ENCODE data around the gene SRSF11.
"Not testable (repeated sequence)": the region's sequence is repeated elsewhere in the genome, so short reads cannot be mapped to it uniquely, and the experiment has no call there.

The SRSF11 gene, protein sequence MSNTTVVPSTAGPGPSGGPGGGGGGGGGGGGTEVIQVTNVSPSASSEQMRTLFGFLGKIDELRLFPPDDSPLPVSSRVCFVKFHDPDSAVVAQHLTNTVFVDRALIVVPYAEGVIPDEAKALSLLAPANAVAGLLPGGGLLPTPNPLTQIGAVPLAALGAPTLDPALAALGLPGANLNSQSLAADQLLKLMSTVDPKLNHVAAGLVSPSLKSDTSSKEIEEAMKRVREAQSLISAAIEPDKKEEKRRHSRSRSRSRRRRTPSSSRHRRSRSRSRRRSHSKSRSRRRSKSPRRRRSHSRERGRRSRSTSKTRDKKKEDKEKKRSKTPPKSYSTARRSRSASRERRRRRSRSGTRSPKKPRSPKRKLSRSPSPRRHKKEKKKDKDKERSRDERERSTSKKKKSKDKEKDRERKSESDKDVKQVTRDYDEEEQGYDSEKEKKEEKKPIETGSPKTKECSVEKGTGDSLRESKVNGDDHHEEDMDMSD

DNA sequence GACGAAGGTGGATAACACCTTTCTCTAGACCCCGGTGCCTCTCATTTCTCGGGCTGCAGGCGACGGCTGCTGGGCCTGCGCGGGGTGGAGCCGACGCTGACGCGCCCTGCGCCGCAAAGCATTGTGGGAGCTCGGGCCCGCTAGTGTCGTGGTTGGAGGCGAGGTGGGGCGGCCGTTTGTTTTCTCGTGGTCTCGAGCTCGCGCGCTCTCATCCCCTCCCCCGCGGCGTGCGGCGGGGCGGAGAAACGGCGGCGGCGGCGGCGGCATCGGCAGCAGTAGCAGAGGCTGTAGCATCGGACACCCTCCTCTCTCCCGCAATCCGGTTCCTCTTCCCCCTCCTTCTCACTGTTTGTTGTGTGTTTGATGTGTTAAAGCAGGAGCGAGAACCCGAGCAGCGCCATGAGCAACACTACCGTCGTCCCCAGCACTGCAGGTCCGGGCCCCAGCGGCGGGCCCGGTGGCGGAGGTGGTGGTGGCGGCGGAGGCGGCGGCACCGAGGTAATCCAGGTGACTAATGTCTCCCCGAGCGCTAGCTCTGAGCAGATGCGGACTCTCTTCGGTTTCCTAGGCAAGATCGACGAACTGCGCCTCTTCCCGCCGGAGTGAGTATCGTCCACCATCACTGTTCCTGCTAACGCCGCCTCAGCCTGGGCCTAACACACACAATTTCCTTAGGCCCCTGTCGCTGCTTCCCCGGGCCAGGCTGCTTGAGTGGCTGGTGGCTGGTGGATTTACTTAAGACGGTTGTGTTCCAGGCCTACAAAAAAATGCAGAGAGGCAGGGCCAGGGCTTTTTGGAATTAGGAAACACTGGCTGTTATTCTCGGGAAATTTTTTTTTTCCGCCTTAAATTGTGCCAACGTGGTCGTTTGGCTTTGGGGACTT lies at the start of gene SRSF11:
SRSF11 (plus strand) TSS at position 143 of the 884 bp plus-strand sequence; CDS start at position 400, 257 bp downstream.
- Histone ChIP-seq H3K4me1 (ENCODE audit: insufficient read depth, low read length) (peaks cover 27% of the 10 kb centered on the region), H3K36me3 (ENCODE audit: insufficient read depth, low read length) (peaks cover 39% of the 10 kb centered on the region), H3K4me3 (ENCODE audit: low read length) (peak within 1 kb of the TSS; percentile 91), H3K9me3 (ENCODE audit: low read length) (no peaks in the 10 kb centered on the region), H3K27me3 (ENCODE audit: insufficient read depth, low read length) (no peaks in the 10 kb centered on the region), H2AFZ (ENCODE audit: low read depth, low read length) (peak within 1 kb of the TSS; percentile 69)

DNA sequence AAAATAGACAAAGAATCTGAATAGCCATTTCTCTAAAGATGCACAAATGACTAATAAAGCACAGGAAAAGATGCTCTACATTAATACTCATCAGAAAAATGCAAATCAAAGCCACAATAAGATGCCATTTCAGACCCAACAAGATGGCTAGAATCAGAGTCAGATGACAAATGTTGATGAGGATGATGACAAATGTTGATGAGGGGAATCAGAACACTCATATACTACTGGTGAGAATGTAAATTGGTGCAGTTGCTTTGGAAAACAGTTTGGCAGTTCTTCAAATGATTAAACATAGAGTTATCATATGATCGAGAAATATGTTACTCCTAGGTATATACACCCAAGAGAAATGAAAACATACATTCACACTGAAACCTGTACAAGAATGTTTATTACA lies 49.7 kb upstream of the SRSF11 start:
- Histone ChIP-seq H2AFZ (ENCODE audit: low read depth, low read length) (no peak overlapping the region), H3K4me3 (ENCODE audit: low read length) (no peak overlapping the region), H3K9me3 (ENCODE audit: low read length) (peaks cover 3% of the 10 kb centered on the region), H3K4me1 (ENCODE audit: insufficient read depth, low read length) (no peaks in the 10 kb centered on the region), H3K27me3 (ENCODE audit: insufficient read depth, low read length) (no peaks in the 10 kb centered on the region), H3K36me3 (ENCODE audit: insufficient read depth, low read length) (peaks cover 18% of the 10 kb centered on the region)

DNA sequence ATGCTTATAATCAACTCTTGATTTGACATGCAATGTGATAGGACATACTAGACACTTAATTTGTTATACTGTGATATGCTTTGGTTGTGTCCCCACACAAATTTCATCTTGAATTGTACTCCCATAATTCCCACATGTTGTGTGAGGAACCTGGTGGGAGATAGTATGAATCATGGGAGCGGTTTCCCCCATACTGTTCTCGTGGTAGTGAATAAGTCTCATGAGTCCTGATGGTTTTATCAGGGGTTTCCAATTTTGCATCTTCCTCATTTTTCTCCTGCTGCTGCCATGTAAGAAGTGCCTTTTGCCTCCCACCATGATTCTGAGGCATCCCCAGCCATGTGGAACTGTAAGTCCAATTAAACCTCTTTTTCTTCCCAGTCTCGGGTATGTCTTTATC lies 36.0 kb upstream of the SRSF11 start:
- H3K9me3 ChIP-seq (ENCODE audit: low read length); H3K27me3 ChIP-seq (ENCODE audit: insufficient read depth, low read length); H3K4me1 ChIP-seq (ENCODE audit: insufficient read depth, low read length); H3K4me3 ChIP-seq (ENCODE audit: low read length); H2AFZ ChIP-seq (ENCODE audit: low read depth, low read length): not testable (repeated sequence)
- peaks cover 17% of the 10 kb centered on the region for H3K36me3 ChIP-seq (ENCODE audit: insufficient read depth, low read length)

DNA sequence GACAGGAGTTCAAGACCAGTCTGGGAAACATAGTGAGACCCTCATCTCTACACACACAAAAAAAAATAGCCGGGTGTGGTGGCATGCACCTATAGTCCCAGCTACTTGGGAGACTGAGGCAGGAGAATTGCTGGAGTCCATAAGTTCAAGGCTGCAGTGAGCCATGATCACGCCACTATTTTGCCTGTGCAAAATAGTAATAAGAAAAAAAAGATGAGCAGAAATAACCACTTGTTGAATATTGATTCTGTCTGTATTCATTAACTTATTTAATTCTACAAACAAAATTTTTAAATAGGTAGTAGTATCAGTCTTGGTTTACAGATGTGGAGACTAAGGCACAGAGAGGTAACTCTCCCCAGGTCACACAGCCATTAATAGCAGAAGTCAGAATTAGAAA lies 32.7 kb upstream of the SRSF11 start:
- peaks cover 11% of the 10 kb centered on the region for H3K36me3 ChIP-seq (ENCODE audit: insufficient read depth, low read length)

DNA sequence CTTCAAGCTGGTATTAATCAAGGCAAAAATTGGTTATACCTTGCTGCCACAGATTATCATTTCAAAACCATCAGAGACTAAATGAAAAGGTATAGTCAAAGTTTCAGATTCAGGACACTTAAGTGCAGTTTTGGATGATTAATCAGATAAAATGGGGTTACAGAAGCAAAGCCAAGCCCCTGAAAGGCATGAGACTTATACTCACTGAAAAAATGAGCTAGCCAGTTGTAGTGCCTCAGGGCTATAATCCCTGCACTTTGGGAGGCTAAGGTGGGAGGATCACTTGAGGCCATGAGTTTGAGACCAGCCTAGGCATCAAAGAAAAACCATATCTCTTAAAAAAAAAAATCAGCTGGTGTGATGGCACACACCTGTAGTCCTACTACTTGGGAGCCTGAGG lies 31.0 kb upstream of the SRSF11 start:
- no peak overlapping the region for H3K4me3 ChIP-seq (ENCODE audit: low read length)
- H2AFZ ChIP-seq (ENCODE audit: low read depth, low read length), result no peak overlapping the region
- peaks cover 3% of the 10 kb centered on the region for H3K36me3 ChIP-seq (ENCODE audit: insufficient read depth, low read length)
- H3K27me3 ChIP-seq (ENCODE audit: insufficient read depth, low read length), result no peaks in the 10 kb centered on the region
- no peaks in the 10 kb centered on the region for H3K4me1 ChIP-seq (ENCODE audit: insufficient read depth, low read length)
- H3K9me3 ChIP-seq (ENCODE audit: low read length), result no peaks in the 10 kb centered on the region

More for the DNA sequence above, 32.7 kb upstream of the SRSF11 start:
- no peaks in the 10 kb centered on the region for H3K4me1 ChIP-seq (ENCODE audit: insufficient read depth, low read length)
- no peak overlapping the region for H3K4me3 ChIP-seq (ENCODE audit: low read length)
- H3K27me3 ChIP-seq (ENCODE audit: insufficient read depth, low read length), result no peaks in the 10 kb centered on the region
- no peak overlapping the region for H2AFZ ChIP-seq (ENCODE audit: low read depth, low read length)
- no peaks in the 10 kb centered on the region for H3K9me3 ChIP-seq (ENCODE audit: low read length)

DNA sequence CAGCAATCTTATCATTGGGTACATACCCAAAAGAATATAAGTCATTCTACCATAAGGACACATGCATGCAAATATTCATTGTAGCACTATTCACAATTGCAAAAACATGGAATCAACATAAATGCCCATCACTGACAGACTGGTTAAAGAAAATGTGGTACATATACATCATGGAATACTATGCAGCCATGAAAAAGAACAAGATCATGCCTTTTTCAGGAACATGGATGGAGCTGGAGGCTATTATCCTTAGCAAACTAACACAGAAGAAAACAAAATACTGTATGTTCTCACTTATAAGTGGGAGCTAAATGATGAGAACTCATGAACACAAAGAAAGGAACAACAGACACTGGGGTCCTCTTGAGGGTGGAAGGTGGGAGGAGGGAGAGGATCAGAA lies 28.7 kb upstream of the SRSF11 start:
- not testable (repeated sequence) for H3K36me3 ChIP-seq (ENCODE audit: insufficient read depth, low read length); H3K27me3 ChIP-seq (ENCODE audit: insufficient read depth, low read length); H2AFZ ChIP-seq (ENCODE audit: low read depth, low read length); H3K4me3 ChIP-seq (ENCODE audit: low read length); H3K4me1 ChIP-seq (ENCODE audit: insufficient read depth, low read length); H3K9me3 ChIP-seq (ENCODE audit: low read length)

DNA sequence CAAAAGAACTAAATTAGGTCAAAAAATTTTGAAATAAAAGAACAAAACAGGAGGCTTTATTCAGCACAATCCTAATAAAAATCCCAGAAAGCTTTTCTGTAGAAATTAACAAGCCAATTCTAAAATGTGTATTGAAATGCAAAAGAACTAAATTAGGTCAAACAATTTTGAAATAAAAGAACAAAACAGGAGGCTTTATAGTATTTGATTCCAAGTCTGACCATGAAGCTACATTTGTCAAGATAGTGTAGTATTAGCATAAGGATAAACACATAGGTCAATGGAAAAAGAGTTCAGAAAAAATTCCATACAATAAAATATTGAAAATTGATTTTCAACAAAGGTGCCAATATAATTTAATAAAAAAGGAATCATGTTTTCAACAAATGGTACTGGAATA lies 26.6 kb upstream of the SRSF11 start:
- no peaks in the 10 kb centered on the region for H3K9me3 ChIP-seq (ENCODE audit: low read length)
- H3K4me1 ChIP-seq (ENCODE audit: insufficient read depth, low read length), result no peaks in the 10 kb centered on the region
- no peak overlapping the region for H3K4me3 ChIP-seq (ENCODE audit: low read length)
- peaks cover 2% of the 10 kb centered on the region for H3K36me3 ChIP-seq (ENCODE audit: insufficient read depth, low read length)
- H2AFZ ChIP-seq (ENCODE audit: low read depth, low read length), result no peak overlapping the region
- H3K27me3 ChIP-seq (ENCODE audit: insufficient read depth, low read length), result no peaks in the 10 kb centered on the region

DNA sequence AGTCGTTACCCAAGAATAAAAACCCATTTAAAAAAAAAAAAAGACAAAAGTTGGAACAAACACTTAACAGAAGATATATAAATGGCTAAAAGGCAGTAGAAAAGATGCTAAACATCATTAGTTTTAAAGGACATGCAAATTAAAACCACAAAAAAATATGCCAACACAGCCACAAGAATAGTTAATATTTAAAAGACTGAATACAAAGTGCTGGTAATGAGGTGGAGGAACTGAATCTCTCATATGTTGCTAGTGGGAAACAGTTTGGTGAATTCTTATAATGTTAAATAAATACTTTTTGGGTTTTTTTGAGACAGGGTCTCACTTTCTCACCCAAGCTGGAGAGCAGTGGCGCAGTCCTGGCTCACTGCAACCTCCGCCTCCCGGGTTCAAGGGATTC lies 25.8 kb upstream of the SRSF11 start:
- no peaks in the 10 kb centered on the region for H3K27me3 ChIP-seq (ENCODE audit: insufficient read depth, low read length)
- no peak overlapping the region for H3K4me3 ChIP-seq (ENCODE audit: low read length)
- H3K36me3 ChIP-seq (ENCODE audit: insufficient read depth, low read length), result peaks cover 2% of the 10 kb centered on the region
- no peak overlapping the region for H2AFZ ChIP-seq (ENCODE audit: low read depth, low read length)
- H3K4me1 ChIP-seq (ENCODE audit: insufficient read depth, low read length), result no peaks in the 10 kb centered on the region
- H3K9me3 ChIP-seq (ENCODE audit: low read length), result no peaks in the 10 kb centered on the region

DNA sequence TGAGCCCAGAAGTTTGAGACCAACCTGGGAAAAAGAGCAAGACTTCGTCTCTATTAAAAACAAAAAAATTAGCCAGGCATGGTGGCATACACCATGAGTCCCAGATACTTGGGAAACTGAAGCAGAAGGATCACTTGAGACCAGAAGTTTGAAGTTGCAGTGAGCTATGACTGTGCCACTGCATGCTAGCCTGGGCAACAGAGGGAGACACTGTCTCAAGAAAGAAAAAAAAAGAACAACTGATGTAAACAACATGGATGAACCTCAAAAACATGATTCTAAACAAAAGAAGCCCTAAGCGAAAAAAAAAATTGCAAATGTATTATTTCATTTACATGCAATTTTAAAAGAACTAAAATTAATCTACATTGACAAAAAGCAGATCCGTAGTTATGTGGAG lies 24.8 kb upstream of the SRSF11 start:
- no peak overlapping the region for H2AFZ ChIP-seq (ENCODE audit: low read depth, low read length)

DNA sequence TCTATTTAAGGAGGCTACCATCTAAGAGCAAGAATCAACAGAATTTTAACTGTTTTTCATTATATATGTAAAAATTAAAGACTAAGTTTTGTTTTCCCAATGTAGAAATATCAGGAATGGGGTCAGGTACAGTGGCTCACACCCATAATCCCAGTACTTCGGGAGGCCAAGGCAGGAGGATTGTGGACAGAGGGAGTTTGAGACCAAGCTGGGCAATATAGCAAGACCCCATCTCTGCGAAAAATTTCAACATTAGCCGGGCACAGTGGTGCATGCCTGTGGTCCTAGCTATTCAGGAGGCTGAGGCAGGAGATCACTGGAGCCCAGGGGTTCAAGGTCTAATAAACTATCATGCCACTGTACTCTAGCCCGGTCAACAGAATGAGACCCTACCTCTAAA lies 21.1 kb upstream of the SRSF11 start:
- H2AFZ ChIP-seq (ENCODE audit: low read depth, low read length), result no peak overlapping the region
- no peak overlapping the region for H3K4me3 ChIP-seq (ENCODE audit: low read length)
- peaks cover 2% of the 10 kb centered on the region for H3K36me3 ChIP-seq (ENCODE audit: insufficient read depth, low read length)
- H3K4me1 ChIP-seq (ENCODE audit: insufficient read depth, low read length), result peaks cover 12% of the 10 kb centered on the region
- no peaks in the 10 kb centered on the region for H3K27me3 ChIP-seq (ENCODE audit: insufficient read depth, low read length)
- no peaks in the 10 kb centered on the region for H3K9me3 ChIP-seq (ENCODE audit: low read length)

More for the DNA sequence above, 24.8 kb upstream of the SRSF11 start:
- Histone ChIP-seq H3K36me3 (ENCODE audit: insufficient read depth, low read length) (peaks cover 2% of the 10 kb centered on the region), H3K4me1 (ENCODE audit: insufficient read depth, low read length) (no peaks in the 10 kb centered on the region), H3K4me3 (ENCODE audit: low read length) (no peak overlapping the region), H3K27me3 (ENCODE audit: insufficient read depth, low read length) (no peaks in the 10 kb centered on the region), H3K9me3 (ENCODE audit: low read length) (no peaks in the 10 kb centered on the region)

DNA sequence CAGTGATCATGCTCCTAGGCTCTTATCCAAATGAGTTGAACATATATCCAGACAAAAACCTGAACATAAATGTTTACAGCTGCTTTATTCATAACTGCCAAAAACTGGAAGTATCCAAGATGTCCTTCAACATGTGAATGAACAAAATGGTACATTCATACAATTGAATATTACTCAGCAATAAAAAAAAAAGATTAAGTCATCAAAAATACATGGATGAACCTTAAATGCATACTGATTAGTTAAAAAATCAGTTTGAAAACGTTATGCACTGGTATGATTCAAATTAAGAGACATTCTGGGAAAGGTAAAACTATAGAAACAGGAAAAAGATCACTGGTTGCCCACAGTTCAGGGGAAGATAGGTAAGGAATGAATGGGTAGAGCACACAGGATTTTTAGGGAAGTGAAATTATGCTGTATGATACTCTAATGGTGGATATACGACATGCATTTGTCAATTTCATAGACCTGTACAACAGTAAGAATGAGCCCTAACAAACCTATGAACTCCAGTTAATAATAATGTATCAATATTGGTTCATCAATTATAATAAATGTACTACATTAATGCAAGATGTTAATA lies 18.9 kb upstream of the SRSF11 start:
- Histone ChIP-seq H3K4me1 (ENCODE audit: insufficient read depth, low read length) (peaks cover 22% of the 10 kb centered on the region), H3K4me3 (ENCODE audit: low read length) (no peak overlapping the region), H3K27me3 (ENCODE audit: insufficient read depth, low read length) (no peaks in the 10 kb centered on the region)

DNA sequence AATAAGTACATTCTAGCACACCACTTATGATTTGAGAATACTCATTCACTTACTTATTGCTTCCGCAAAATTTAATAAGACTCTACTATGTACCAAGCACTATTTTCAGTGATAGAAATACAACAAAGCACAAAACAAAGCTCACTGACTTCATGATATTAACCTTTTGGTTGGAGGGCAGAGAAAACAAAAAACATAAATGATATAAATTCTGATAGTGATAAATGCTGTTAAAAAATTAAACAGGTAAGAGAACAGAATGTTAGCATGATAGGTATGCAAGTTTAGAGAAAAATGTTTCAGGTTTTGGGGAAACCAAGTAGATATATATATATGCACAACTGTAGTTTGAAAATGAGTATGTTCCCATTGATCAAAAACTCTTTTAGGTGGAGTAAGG lies 17.0 kb upstream of the SRSF11 start:
- Histone ChIP-seq H3K36me3 (ENCODE audit: insufficient read depth, low read length) (peaks cover 11% of the 10 kb centered on the region), H2AFZ (ENCODE audit: low read depth, low read length) (no peak overlapping the region), H3K4me1 (ENCODE audit: insufficient read depth, low read length) (peaks cover 23% of the 10 kb centered on the region), H3K4me3 (ENCODE audit: low read length) (peak overlapping the region; percentile 67), H3K9me3 (ENCODE audit: low read length) (no peaks in the 10 kb centered on the region), H3K27me3 (ENCODE audit: insufficient read depth, low read length) (no peaks in the 10 kb centered on the region)

More for the DNA sequence above, 18.9 kb upstream of the SRSF11 start:
- H3K36me3 ChIP-seq (ENCODE audit: insufficient read depth, low read length), result no peaks in the 10 kb centered on the region
- H3K9me3 ChIP-seq (ENCODE audit: low read length), result no peaks in the 10 kb centered on the region
- no peak overlapping the region for H2AFZ ChIP-seq (ENCODE audit: low read depth, low read length)

DNA sequence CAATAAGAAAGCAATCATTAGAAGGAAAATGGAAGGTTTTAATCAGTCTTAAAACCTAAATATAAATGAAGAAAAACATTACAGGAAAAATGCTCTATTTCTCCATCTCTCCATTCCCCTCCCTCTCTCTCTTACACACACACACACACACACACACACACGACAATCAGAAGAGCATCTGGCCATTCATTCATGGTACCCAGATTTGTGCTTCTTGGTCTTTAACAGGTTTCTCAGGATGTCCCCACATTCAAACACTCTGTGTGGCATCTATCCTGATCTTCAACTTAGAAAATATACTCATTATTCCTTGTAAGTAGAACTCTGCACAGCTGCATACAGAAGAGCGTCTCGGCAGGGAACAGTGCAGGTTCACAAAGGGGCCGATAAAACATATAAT lies 16.6 kb upstream of the SRSF11 start:
- no peaks in the 10 kb centered on the region for H3K9me3 ChIP-seq (ENCODE audit: low read length)
- peaks cover 11% of the 10 kb centered on the region for H3K36me3 ChIP-seq (ENCODE audit: insufficient read depth, low read length)
- H3K27me3 ChIP-seq (ENCODE audit: insufficient read depth, low read length), result no peaks in the 10 kb centered on the region
- H3K4me3 ChIP-seq (ENCODE audit: low read length), result peak overlapping the region; percentile 67
- peaks cover 23% of the 10 kb centered on the region for H3K4me1 ChIP-seq (ENCODE audit: insufficient read depth, low read length)
- H2AFZ ChIP-seq (ENCODE audit: low read depth, low read length), result peak overlapping the region; percentile 42

Measured in neuron (in vitro differentiated cells).